GM21515 (cell line): Measurements from ENCODE around the gene TFAM.
A peak's percentile ranks its signal among the peaks of the same experiment; 100 is the strongest.
"Not testable (repeated sequence)": the region's sequence is repeated elsewhere in the genome, so short reads cannot be mapped to it uniquely, and the experiment has no call there.

Experiments
- ATAC-seq: cut with Tn5 transposase; IDR thresholded peaks from one replicate; pipeline ENCODE4 v1.9.1; 2021; ENCODE audit not compliant: unreplicated experiment

The TFAM gene

DNA sequence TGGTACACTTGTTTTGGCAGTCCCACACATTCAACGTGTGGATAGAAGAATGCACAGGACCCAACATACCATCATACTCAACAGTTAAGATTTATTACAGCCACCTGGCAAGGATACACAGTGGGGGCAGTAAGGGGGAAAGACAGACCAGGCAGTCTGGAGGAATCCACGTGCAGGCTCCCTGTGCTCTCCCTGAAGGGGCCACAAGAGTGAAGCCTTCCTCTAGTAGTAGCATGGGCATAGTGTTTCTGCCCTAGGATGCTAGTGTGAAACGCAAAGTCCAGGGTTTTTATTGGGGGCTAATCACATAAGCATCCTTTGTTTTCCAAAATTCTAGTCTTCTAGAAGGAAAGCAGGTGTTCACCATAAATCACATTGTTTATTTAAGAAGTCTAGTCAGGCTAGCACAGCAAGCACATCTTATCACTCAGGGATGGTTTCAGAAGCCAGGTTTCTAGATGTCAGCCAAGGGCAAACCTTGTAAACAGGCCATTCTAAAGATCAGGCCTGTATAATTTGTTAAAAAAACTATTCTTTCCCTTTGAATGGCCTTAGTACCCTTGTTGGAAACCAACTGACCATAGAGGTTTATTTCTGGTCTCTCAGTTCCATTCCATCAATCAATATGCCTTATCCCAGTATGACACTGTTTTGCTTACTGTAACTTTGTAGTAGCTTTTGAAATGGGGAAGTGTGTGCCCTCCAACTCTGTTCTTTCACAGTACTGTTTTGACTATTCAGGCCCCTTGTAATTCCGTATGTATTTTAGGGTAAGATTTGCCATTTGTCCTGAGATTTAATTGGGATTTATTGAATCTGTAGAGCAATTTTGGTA, 12.4 kb upstream of the TFAM start:
- no peak for ATAC-seq

DNA sequence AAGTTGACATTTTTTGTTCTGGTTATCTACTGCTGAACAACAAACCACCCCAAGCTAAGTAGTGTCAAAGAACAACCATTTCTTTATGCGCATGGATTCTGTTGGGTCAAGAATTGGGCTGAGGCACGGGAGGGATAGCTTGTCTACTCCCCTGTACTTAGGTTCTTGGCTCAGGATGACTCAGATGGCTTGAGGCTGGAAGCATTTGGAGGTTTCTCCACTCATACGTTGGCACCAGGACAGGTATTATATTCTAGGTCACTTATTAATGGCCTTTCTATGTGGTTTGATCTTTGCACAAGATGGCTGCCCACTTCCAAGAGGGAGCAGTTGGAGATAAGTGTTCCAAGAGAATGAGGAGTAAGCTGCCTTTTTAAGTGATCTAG, 11.8 kb upstream of the TFAM start:
- no peak for ATAC-seq

DNA sequence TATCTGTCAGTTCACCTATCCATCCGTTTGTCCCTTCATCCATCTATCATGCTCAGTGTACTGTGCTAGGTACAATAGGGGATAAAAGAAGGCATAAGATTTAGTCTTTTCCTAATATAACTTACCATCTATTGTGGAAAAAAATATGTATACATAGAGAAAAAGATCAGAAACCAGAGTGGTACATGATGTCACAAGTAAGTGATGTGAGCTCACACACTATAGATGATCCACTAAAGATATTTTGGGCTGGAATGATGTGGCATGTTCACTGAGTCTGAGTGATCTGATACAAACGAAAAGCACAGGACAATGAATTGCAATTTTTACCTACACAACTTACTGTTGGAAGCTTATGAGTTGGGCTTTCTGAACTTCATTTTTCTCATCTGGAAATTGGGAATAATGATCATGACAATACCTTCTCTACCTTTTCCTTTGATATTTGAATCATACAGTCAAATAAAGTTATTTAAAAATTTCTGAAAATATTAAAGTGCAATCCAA, 2.7 kb upstream of the TFAM start:
- no peak for ATAC-seq

DNA sequence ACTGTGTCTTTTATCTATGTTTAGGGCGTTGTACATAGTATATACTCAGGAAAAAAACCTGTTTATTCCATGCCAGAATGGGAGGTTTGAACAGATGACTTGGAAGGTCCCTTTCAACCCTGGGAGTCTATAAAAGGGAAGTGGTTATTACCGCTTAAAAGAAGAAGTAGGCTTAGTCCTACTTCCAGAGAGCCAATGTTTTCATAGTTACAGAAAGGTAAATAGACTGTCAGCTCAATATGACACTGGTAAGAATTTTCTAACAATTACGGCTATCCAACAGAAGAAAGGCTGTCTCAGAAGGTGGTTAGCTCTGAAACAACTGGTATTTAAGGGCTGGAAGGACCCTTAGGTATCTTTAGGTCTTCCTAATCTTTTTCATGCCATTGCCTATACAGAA, 1.1 kb upstream of the TFAM start:
- peak; percentile 55 for ATAC-seq

DNA sequence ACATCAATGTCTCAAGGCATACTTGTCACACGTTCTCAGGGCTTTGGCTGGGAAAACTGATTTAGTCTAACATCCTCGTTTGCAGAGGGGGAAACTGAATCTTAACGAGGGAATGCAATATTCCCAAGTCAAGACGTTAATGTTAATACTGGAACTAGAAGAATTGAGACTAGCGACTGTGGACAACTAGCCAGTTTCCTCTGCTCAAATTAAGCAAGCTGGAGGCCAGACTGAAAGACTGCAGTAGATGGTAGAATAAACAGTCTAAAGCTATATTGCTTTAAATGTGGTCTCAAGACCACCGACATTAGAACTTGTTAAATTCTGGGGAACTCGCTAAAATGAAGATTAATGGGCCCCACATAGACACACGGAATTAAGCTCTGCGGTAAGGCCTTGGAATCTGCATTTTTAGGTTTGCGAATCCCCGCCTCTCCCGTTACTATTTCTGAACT, 639 bp upstream of the TFAM start:
- ATAC-seq: peak; percentile 0

DNA sequence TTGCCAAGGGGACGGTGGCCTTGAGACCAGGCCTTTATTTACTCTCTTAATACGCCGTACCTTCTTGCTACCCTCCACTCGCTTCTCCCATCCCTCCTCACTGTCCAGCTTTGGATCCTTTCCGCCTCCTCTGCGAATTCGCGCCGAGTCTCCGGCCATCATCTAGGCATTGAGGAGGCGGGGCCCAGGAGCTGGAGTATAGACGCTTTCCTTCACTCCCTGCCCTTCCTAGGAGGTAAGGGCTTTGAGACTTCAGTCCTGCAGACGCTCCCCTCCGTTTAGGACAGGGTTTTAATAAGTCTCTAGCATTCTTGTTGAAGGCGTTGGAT, 538 bp downstream of the TFAM start:
- peak; percentile 13 for ATAC-seq

DNA sequence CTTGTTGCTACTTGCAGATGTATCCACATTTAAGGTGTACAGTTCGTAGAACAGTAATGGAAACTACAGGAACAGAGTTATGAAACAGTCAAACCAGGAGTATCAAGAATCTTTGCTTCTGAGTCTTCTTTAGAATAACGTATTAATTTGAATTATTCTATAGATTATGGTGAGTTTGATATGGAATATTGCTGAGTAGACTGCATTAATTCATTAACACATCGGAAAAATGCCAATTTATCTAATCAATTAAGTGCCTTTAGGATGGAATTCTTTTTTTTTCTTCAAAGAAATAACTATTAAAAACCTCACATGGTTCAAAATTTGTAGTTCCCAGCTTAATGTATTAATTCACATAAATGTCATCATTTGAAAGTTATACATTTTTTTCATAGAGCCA, 3.8 kb downstream of the TFAM start:
- ATAC-seq: no peak

DNA sequence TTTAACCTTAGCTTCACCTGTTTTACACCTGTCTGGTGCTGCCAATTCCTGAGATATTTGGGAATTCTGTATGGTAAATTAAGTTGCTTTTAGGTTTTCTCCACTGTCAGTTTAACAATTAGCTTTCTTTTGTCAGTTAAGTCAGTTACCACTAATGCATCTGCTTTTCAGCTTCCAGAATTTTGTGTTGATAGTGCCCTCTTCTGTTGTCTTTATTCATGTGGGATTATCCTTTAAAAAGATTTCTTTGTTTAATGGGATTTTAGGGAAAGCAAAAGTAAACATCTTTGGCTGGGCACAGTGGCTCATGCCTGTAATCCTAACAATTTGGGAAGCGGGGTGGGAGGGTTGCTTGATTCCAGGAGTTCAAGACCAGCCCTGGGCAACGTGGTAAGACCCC, 8.1 kb downstream of the TFAM start:
- no peak for ATAC-seq

DNA sequence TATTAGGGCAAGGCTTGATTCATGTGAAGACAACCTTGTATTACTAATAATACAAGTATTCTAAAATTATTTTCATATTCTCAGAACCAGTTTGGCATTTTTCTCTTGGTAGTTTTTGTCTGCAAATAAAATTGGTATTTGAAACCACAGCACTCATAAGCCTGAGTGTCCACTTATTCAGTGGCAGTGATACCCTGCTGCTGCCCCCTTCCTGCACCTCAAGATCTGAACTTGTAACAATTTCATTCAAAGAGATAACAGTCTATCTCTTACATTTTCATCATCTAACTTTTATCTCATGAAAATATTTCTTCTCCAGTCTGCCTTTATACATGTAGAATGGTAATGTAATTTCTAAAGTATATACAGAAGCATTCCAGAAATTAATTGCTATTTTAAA, 9.3 kb downstream of the TFAM start:
- ATAC-seq: no peak

DNA sequence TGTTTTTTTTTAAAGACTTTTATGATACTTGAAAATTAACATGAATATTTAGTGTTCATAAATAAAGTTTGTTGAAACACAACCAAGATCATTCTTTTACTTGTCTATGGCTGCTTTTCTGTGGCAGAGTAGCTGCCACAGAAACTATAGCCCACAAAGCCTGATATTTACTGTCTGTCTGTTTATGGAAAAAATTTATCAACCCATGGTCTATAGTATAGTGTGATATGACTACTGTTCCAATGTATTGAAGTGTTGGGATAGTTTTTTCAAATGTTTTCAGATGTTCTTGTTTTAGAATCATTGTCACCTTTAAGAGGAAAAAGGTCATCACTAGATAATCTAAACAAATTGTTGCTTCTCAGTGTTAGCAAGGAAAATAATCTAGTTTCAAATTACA, 10.8 kb downstream of the TFAM start:
- ATAC-seq: no peak

DNA sequence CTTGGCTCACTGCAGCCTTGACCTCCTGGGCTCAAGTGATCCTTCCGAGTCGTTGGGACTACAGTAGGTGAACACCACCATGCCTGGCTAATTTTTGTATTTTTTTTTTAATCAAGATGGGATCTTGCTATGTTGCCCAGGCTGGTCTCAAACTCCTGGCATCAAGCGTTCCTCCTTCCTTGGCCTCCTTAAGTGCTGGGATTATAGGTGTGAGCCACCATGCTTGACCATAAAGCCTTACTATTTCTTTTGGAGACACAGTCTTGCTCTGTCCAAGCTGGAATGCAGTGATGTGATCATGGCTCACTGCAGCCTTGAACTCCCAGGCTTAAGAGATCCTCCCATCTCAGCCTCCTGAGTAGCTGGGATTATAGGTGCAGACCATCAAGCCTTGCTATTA, 12.6 kb downstream of the TFAM start:
- no peak for ATAC-seq

DNA sequence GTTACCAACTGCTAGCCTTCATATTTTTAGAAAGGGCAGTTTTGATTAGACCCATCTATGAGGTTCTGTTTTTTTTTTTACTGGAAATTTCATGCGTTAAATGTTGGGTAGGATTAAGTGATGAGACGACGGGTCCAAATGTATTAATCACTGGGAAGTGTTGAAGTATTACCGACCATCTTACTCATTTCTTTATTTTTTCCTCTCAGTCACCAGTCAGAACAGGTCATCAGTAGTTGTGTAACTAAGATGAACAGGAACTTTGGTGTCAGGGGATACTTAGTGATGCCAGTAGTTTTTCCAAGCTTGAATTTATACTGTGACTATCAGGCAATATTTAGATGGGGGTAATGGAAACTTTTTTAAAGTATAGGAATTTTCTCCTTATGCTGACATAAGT, 14.2 kb downstream of the TFAM start:
- no peak for ATAC-seq

DNA sequence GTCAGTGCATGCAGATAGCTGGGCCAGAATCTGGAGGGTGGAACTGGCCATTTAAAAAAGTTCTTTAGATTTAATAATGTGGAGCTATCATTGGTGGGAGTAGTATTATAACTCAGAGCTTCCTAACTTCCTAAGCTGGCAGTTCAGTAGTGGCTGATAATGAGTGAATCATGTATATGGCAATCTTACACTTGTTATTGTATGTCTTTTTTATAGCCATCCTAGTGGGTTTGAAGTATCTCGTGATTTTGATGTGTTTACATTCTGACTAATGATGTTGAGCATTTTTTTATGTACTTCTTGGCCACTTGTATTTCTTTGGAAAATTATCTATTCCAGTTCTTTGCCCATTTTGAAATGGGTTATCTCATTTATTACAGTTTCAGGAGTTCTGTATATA, 15.4 kb downstream of the TFAM start:
- ATAC-seq: no peak

DNA sequence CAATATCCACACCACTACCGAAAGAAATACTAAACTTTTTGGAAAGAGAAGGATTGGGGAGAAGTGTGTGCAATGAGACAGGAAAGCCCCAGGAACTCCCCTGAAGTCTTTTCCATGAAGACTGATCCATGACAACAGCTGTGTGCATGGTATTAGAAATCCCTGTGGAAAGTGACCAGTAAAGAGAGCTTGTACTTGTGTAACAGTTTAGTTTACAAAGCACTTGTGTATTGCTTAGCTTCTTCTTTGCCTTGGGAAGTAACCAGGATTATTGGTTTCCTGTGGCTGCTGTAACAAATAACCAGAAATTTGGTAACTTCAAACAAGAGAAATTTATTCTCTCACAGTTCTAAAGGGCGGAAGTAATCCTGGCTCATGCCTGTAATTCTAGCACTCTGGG, 18.8 kb downstream of the TFAM start:
- no peak for ATAC-seq

DNA sequence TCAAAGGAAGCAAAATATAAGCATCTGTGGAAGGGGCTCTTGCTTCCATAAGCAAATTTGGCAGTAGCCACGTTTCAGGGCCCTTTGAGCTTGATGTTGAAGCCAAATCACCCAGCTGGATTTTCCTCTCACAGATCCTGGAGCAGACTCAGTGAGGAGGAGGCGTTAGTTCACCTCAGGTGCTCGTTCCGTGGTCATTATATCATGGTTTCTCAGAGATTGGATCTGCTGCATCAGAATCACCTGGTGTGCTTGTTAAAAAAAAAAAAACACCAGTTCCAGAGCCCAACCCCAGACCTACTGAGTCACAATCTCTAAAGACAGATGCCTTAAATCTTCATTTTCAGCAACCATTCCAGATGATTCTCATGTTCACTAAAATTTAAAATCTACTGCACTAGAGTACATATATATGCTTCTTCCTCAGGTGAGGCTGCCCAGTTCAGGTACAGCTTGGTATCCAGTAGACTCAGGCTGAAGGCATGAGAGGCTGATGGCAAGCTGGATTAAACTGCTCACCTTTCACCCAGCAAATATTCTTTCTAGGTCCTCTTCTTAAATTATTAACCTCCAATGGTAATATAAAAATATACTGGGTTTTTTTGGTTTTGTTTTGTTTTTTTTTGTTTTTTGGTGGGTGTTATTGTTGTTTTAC, 24.9 kb downstream of the TFAM start:
- no peak for ATAC-seq

DNA sequence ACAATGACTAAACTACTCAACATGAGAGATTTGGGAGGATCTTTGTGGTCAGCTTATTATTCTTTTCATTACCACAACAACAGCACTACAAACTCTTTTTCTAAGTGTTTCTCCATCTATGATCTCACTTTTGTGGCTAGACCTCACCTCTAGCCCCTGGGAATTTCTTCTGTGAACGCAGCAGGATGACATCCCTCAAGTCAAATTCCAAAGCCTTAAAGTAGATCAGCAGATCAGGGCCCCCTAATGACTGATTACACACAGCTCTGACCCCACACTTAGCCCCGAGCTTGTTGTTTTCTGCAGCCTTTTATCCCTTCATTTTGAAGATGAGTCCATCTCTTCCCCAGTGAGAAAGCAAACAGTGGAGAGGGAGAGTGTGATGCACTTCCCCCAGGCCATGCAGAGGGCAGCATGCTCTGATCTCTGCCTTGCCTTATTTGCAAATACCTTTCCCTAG, 27.3 kb downstream of the TFAM start:
- no peak for ATAC-seq

DNA sequence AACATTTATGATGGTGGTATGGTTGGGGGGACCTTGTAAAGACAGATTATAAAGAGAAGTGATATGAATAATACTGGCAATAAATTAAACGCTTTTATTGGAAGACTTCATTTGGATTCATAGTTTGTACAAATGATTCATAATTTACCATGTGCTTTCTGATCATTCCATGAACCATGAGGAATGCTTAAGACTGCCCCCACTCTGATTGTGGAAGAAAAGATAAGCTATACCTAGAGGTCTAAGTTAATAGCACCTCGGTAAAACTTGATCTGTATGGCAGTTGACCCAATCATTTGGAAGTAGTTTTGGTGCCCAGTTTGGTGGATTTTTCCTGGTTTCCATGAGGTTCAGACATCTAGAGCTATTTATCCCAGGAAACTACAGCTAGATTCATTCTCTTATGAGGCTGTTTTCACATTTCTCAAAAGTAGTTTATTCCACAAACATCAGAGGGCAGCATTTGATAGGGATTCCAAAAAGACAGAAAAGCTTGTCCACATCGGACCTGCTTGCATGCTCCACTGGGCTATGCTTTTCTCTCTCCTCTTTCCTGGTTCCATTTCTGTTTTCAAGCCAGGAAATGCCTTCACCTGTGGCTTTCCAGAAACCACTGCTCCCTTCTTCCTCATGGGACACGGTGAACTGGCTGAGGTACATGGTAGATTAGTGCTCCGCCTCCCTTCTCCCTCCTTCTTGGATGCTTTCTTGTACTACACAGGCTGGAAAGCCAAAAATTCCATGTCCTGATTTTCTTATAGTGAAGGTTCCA, 29.2 kb downstream of the TFAM start:
- no peak for ATAC-seq

DNA sequence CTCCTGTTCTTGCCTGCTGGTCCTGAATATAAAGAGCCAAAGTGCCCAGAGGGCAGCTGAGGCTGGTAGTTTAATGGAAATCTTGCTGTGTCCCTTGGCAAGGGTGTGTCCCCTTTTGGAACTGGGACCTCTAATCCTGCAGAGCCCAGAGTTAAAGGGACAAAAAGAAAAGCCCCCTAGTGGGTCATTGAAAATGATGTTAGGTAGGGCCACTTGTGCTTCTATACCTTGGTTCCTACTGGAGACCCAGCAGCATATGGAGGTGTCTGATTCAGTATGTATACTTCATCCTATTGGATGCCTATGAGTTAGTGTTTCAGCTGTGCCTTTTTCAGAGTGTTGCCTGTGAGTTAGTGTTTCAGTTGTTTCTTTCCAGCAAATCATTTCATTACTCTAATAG, 30.5 kb downstream of the TFAM start:
- ATAC-seq: no peak

DNA sequence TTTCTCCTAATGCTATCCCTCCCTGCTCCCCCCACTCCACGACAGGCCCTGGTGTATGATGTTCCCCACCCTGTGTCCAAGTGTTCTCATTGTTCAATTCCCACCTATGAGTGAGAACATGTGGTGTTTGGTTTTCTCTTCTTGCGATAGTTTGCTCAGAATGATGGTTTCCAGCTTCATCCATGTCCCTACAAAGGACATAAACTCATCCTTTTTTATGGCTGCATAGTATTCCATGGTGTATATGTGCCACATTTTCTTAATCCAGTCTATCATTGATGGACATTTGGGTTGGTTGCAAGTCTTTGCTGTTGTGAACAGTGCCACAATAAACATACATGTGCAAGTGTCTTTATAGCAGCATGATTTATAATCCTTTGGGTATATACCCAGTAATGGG, 32.7 kb downstream of the TFAM start:
- not testable (repeated sequence) for ATAC-seq

DNA sequence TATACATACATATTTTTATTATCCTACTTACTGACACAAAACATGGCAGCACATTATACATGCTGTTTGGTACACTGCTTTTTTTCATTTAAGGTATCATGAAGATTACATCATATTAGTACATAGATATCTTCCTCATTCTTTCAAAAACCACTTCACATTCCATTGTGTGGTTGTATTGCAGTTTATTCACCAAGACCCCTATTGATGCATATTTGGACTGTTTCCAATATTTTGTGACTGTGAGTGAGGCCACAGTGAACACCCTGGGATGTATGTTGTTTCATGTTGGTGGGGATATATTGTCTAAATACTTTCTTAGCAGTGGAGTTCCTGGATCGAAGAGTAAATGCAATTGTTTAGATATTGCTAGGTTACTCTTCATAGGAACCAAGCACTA, 39.0 kb downstream of the TFAM start:
- ATAC-seq: no peak

DNA sequence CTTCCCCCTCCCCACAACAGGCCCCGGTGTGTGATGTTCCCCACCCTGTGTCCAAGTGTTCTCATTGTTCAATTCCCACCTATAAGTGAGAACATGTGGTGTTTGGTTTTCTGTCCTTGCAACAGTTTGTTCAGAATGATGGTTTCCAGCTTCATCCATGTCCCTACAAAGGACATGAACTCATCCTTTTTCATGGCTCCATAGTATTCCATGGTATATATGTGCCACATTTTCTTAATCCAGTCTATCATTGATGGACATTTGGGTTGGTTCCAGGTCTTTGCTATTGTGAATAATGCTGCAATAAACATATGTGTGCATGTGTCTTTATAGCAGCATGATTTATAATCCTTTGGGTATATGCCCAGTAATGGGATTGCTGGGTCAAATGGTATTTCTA, 43.2 kb downstream of the TFAM start:
- ATAC-seq: not testable (repeated sequence)

DNA sequence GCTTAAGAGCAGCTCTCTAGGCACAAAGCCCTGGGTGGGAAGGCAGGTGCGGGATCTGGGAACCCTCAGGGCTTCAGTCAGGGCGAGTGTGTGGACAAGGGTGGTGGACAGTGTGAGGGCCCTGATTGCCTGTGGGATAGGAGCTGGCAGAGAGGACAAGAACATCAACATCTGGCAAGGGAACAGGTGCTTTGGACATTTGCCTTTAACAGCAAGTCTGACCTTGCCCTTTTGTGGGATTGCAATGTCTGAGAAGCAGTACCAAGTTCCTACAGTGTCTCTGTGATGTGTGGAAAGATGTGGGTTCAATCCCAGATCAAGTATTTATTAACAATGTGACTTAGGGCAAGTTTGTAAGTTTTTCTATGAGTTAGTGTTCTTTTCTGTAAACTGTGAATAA, 46.7 kb downstream of the TFAM start:
- no peak for ATAC-seq
